GM18909 (cell line): ENCODE results near the gene ZNF236.

Source experiments
- ATAC-seq: cut with Tn5 transposase; IDR thresholded peaks from one replicate; pipeline ENCODE4 v1.9.1; 2021; ENCODE audit warnings: mild to moderate bottlenecking; ENCODE audit not compliant: unreplicated experiment, poor library complexity

ZNF236 gene

DNA sequence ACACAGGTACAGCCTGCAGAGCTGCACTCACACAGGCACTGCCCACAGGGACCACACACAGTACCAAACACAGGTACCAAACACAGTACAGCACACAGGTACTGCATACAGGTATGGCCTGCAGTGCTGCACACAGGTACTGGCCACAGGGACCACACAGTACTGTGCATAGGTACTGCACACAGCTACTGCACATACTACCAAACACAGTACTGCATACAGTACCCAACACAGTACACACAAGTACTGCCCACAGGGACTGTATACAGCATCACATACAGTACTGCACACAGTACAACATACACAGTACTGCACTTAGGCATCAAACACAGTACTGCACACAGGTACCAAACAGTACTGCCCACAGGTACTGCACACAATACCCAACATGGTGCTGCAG, 74.3 kb downstream of the ZNF236 start:
- ATAC-seq, result no peak

DNA sequence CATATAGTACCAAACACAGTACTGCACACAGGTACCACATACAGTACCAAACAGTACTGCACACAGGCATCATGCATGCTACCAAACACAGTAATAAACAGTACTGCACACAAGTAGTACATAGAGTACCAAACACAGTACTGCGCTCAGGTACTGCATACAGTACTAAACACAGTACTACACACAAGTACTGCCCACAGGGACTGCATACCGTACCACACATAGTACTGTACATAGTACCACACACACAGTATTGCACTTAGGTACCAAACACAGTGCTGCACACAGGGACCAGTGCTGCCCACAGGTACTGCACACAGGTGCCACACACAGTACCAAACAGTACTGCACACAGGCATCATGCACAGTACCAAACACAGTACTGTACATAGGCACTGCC, 74.9 kb downstream of the ZNF236 start:
- no peak for ATAC-seq

DNA sequence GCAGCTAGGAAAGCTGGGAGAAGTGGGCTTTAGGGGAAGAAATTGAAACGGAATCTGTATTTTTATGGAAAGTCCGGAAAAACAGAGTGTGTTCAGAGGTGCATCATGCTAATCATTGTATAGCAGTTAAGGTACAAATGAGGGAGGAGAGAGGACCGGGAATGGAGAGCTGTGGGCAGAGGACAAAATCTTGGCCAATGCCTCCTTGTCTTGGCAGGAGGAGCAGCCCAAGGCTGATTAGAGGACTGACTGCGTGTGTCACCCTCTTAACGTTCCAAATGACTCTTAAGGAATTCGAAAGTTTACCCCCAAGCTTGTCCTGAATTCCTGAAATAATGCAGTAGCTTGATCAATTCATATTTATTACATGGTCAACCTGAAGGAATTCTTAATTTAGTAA, 81.0 kb downstream of the ZNF236 start:
- ATAC-seq, result no peak

DNA sequence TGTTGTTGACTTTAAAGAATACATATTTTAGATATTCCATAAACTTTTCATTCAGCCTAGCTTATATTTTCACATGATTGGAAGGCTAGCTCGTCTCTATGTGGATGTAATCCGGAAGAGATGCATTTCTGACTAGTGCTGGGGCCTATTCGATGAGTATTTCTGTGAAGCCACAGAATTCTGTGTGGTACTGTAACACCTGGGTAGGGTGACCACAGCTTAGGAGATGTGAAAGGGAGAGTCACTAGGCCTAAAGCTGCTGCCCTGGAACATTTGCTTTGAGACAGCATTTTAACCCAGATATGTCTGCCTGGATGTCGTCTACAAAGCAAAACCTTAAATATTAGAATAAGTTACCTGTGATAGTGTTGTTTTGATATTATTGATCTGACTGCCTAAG, 83.5 kb downstream of the ZNF236 start:
- ATAC-seq, result no peak

DNA sequence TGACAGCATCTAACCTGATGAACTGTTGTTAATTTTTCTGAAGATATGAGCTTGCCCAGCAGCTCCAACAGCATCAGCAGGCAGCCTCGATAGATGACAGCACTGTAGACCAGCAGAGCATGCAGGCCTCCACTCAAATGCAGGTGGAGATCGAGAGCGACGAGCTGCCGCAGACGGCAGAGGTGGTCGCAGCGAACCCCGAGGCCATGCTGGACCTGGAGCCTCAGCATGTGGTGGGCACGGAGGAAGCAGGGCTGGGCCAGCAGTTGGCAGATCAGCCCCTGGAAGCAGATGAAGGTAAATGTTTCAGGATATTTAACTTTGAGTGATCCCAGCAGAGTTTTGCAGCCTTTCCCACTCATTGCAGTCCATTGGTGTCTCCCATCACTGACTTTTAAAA, 85.9 kb downstream of the ZNF236 start:
- ATAC-seq, result no peak

DNA sequence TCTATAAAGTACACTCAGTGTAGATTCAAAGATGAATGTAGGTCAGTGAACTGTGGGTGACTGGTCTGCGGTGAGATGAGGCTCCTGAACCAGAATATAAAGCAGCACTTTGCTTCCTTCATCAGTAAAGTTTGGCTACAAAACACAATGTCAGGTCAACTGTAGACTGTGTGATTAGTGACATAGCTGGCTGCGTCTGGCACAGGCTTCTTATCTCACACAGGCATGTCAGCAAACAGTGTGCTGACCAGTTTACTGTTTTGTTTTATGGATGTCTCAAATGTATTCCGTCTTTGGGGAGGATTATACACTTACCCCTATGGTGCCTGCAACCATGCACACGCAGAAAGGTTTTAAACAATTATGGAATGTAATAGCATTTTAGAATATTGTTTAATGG, 87.1 kb downstream of the ZNF236 start:
- ATAC-seq, result no peak

DNA sequence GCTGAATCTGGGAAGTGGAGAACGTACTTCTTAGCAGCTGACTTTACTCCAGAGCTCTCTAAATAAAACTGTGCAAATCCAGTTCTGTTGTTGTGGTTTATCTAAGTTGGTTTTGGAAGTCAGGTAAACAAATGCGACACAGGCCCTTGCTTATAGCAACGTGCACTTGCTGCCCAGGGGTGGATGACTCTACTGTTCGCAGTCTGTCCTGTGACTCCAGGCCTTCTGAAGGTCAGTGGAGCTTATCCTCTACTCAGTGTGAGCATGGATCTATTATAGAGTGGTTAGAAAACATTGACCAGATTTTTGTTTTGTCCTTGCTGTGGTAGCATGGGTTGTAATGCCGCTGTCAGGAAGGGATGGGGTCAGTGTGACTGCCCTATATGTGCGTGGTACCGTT, 89.1 kb downstream of the ZNF236 start:
- ATAC-seq, result no peak

DNA sequence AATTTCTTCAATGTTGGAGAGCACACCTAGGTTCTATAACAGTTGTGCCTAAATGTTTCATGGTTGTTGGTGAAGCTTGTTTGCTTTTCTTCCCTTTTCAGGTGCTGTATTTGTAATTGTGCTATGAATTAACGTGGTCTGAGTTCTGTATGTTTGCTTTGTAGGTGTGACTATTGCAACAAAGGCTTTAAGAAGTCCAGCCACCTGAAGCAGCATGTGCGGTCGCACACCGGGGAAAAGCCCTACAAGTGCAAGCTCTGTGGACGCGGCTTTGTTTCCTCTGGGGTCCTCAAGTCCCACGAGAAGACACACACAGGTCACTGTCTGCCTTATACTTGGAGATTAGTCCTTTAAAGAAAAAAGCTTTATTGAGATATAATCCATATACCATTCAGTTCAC, 91.2 kb downstream of the ZNF236 start:
- no peak for ATAC-seq

DNA sequence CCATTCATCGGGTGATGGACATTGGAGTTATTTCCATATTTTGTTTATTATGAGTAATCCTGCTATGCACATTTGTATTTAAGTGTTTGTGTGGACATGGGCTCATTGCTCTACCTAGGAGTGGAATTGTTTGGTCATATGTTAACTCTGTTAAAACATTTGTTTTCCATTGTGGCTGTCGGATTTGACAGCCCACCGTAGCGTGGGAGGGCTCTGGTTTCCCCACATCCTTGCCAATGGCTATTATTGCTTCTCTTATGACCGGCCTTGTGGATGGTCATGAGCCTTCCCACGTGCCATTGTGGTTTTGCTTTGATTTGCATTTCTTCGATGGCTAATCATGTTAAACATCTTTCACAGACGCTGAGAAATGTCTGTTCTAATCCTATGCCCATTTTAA, 92.0 kb downstream of the ZNF236 start:
- ATAC-seq, result no peak

DNA sequence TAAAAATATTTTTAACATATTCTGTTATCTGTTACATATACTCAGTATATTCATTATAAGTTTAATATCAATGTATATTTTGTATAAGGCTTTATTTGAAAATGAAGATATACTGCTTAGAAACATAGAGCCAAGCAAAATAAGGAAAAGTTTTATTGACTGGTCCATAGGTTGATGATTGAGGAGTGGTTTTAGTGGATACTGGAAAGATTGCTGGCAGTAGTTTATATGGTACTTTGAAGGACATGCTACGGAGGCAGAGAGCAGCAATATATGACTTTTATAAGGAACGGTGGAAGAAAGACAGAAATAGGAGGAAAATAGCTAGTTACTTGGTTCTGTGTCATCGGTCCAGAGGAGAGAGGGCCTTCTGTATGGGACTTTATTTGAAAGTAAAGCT, 92.4 kb downstream of the ZNF236 start:
- ATAC-seq, result no peak

DNA sequence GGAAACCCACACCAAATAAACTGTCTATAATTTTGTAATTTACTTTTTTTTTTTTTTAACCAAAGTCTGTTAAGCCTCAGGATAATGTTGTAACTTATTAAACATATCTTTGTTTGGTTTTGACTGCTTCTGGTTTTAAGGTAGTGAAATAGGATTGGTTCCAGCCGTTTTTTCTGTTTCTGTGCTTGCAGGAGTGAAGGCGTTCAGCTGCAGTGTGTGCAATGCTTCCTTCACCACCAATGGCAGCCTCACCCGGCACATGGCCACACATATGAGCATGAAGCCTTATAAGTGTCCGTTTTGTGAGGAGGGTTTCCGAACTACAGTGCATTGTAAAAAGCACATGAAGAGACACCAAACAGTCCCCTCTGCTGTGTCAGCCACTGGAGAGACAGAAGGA, 93.1 kb downstream of the ZNF236 start:
- ATAC-seq, result no peak

DNA sequence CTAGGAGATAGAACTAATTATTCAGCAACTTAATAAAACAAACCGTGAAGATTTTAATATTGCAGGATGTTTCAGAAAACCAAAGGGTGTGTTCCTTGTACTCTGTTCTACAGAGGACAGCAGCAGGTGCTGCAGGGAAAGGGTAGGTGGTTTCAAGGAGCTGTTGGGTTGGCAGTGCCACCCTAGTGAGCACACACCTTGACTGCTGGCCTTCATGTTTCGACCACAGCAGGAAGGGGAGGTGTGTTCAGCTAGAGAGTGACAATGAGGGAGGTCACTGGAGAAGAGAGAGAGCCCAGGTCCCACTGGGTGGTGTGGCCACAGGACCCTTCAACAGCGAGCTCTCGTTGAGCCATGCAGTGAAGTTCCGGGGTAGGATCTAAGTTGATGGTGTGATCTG, 98.6 kb downstream of the ZNF236 start:
- ATAC-seq, result no peak

DNA sequence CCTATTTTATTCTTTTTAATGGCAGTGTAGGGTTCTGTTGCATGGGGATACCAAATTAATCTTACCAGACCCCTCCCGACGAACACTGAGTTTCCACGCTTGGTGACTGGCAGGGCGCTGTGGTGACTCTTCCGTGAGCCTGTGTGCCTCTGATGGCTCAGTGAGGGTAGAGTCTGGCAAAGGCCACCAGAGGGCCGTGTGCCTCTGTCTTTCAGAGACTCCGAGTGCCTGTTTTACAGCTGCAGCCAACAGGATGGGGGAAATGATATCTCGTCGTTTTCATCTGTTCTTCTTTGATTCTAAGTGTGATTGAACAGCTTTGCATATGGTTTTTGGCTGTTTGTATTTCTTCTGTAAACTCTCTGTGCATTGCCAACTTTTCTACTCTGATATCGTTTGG, 99.8 kb downstream of the ZNF236 start:
- ATAC-seq, result peak; percentile 99

DNA sequence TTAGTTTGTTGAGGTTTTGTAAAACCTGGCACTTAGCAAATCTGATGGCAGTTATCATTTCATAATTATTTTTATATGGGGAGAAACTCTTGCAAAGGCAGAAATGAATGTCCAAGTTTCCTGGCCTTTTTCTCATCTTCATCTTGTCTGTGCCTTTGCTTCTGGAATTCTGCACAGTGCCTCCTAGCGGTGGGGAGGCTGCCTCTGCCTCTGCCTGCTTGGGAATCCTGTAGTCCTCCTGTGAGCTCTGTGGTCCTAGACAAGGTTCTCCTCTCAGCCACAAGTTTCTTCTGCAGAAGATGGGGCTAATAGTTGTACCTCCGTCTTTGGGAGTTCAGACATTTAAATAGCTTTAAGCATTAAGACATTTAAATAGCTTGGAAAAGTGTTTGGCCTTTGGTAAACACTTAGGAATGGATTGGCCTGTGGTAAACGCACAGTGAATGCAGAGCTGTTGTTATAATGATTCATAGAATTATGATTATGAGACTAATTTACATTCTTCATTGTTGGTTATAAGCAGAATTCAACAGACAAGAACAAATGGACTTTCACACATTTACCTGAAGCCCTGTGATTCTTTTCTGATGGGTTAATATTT, 101.2 kb downstream of the ZNF236 start:
- ATAC-seq, result no peak

DNA sequence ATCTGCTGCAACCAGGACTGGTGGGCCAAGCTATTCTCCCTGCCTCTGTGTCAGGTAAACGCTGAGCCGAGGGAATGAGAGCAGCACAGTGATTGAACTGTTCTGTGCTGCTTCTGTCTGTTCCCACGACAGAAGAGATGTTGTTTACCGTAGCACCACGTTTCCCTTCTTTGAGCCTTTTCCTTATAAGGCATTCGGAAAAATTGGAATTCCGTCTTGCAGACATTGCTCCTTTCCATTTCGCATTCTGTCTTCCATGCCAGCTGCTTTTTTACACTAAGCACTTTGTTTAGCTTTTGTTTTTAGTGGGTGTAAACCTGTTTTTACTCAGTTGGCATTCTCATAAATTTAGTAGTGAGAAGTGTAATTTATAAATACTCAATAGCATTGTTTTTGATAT, 103.1 kb downstream of the ZNF236 start:
- no peak for ATAC-seq

DNA sequence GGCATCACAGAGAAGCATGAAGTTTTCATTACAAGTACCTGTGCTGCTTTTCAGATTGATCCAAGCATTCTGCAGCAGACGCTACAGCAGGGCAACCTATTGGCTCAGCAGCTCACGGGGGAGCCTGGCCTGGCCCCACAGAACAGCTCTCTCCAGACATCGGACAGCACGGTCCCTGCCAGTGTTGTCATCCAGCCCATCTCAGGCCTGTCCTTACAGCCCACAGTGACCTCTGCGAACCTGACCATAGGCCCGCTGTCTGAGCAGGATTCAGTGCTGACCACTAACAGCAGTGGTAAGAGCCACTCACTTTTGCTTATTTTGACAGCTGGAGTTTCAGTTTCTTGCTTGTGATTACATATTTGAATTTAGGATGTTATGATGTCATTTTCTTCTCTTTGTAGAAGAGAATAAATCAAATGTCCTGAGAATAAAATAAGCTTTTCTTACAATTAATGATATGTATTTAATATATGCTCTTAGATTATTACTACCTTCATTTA, 104.9 kb downstream of the ZNF236 start:
- ATAC-seq, result peak; percentile 36

DNA sequence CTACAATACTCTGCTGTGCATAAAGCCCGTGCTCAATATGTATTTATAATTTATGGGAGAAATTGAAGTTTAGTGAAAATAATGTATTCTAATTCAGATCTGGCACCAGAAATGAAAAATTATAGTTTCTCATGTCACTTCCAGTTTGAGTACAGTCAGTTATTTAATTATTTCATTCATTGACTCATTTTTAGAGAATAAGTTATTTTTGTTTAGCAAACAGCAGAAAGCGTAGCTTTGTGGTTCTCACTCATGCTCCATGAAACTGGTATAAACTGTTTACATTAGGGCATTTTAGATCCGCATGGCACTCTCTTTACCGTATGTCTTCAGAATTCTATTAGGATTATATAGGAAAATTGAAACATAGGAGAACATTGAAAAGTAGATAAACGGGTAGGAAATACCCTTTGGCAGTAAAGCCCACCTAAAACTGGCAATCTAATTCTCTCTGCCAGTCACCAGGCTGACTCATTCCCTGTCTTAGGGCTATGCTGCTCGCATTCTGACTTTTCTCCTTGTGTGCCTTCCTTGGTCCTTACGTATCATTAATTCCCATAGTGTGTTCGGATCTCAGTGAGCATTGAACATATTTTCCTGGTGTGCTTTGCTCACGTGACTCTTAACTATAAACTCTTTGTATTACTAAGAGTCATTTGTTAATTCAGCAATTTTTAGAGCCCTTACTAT, 106.0 kb downstream of the ZNF236 start:
- peak; percentile 50 for ATAC-seq

DNA sequence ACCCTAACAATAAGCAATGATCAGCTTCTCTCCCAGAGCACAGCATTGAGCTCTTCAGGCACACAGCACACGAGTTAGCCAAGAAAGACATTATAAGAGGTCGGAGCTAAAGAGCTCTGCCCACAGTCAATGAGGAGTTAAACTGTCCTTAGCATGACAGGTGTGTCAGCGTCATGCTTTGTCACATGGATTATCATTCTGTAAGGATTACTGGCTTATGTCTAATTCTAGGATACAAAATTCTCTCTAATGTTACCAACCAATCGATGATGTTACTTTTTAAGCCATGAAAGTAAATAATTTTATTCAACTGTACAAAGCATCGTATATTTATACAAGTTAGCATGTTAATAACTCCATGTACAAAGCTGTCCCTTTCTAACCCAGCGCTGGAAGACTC, 108.8 kb downstream of the ZNF236 start:
- ATAC-seq, result no peak

DNA sequence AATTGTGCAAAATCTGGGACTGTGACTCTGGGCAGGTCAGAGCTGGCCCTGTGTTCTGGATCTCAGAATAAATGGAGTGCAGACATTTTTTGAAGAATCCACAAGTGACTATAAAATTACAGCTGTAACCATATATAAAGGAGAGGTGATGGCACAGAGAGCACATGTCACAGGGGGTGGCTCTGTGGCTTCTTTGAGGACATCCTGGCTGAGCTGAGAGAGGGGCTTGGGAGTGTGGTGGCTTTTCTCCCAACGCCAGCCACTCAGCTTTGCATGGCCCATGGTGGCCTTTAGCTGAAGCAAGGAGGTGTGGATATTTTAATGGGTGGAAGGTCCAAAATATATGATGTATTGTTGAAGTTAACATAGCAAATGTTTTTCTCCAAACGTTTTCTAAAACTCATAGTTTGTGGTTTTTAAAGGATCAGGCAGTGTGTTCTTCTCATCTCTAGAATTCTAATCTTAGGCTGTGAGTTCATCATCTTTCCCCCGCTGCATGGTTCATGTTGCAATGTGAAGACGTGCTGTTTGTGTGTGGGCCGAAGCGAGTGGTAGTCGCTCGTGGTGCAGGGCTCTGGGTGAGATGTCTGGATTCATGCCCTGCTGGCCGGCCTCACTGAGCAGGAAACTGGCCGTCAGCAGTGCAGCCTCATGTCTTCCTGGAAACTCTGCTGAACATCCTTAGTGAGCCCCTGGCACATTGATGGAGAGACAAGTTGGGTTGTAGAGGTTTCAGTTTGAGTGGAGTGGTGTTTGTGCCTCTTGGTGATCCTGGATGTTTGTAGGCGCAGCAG, 109.9 kb downstream of the ZNF236 start:
- no peak for ATAC-seq

DNA sequence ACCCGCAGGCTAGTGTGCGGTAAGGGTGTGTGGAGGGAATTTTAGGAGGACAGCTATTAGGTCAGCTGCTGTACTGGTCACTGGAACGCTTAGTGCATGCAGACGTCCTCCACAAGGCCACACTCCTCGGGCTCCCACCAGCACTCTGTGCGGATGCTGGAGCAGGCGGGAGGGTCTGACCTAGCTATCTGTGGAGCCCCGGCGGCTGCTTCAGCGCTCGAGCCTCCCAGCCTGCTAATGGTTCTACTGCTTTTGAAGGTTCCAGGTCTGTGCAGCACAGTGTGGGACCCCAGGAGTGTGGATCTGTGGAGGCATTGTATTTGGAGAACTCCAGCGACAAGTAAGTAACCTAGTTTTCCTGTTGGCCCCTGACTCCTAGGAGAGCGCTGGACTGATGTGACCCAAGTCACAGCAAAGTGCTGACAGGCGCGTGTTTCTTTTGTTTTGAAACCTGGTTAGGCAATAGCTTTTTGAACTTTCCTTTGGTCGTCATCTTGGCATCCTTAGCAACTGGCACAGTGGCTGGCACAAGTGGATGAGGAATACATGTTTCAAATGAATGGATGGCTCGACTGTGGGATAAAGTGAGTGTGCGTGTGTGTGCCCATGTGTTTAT, 113.5 kb downstream of the ZNF236 start:
- ATAC-seq, result no peak

DNA sequence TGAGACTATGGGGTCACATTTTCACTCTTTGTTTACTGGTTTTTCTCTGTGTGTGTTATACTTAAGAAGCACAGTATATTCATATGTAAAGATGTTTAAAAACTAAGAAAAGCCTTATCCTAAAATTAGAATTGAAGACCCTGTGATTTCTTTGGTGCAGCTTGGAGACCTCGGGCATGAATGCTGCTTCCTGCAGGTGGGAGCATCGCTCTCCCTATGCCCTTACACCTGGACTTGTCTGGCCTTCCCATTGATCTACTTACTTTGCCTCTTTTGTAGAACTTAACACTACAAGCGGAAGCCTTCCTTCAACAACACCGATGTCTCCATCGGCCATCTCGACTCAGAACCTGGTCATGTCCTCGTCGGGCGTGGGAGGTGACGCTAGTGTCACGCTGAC, 114.5 kb downstream of the ZNF236 start:
- ATAC-seq, result no peak
